Measurements from ENCODE around the gene METRNL.

- TF ChIP-seq CTCF (conservative IDR thresholded peaks at IDR 0.05; ENCODE audit: low read depth, low read length), result no peak
- TF ChIP-seq EZH2phosphoT487 (IDR thresholded peaks at IDR 0.05; ENCODE audit: borderline replicate concordance, low read length), result no peak
These were observed 2.3 kb downstream of the METRNL start for GRCh38 chr17:83081684-83082201.

All from PC-3 (cell line).